SK-N-SH (cell line): Measurements from ENCODE around the gene AJM1. TPM values are rescaled to one million over a fixed set of nuclear protein-coding genes. Genes with fewer than 3 reads are reported as not detected.

ENCODE experiments used
- CTCF ChIA-PET: fragments of 300-600, 350-600 bp; formaldehyde crosslinking; extraction: SDS; loops from one replicate; lab custom pipeline; 2021; lab: Yijun Ruan, JAX
- POLR2A ChIA-PET: fragments of 350-600 bp; sonication (Branson Sonifier 250); formaldehyde crosslinking; extraction: SDS; loops from one replicate; lab custom pipeline; 2020; ENCODE audit warnings: antibody characterized with exemption, inconsistent platforms; lab: Yijun Ruan, JAX
- DNase-seq: peaks from one replicate; pipeline ENCODE4 v3.0.0; 2012
- H2AFZ ChIP-seq: fragments of 200-600 bp; sonication (generic); 2 replicates; pipeline ENCODE4 v1.8.1; 2016; ENCODE audit warnings: antibody characterized with exemption, mild to moderate bottlenecking, low read depth
- H3F3A ChIP-seq: fragments of 200-600 bp; sonication (generic); replicated peaks from 2 replicates; pipeline ENCODE3; 2016; ENCODE audit warnings: antibody characterized with exemption, mild to moderate bottlenecking; ENCODE audit not compliant: insufficient read depth
- H3K27ac ChIP-seq, 2 experiments: fragments of 200-500 bp in 1 of 2; fragments of 200-600 bp in 1 of 2; sonication (Bioruptor generic) in 1 of 2; sonication (generic), shearing (Covaris generic) in 1 of 2; 2 replicates each; pipeline versions ENCODE4 v1.5.1 to v1.6.1; 2014 to 2016; ENCODE audit warnings: low read depth in 2 of 2, inconsistent platforms in 1 of 2, low read length in 1 of 2, mild to moderate bottlenecking in 1 of 2, mixed read lengths in 1 of 2
- H3K27me3 ChIP-seq: fragments of 200-600 bp; sonication (generic), shearing (Covaris generic); 2 replicates; pipeline ENCODE4 v1.6.1; 2016; ENCODE audit warnings: mixed run types; ENCODE audit not compliant: insufficient read depth
- H3K36me3 ChIP-seq, 2 experiments: fragments of 200-500 bp in 1 of 2; fragments of 200-600 bp in 1 of 2; sonication (Bioruptor generic) in 1 of 2; sonication (generic) in 1 of 2; replicated peaks in 1 of 2; 2 replicates each; pipeline versions ENCODE3 to v1.5.1; 2014 to 2016; ENCODE audit warnings: low read length in 1 of 2, mild to moderate bottlenecking in 1 of 2; ENCODE audit not compliant: insufficient read depth in 2 of 2, control insufficient read depth in 1 of 2
- H3K4me1 ChIP-seq, 2 experiments: fragments of 200-500 bp in 1 of 2; fragments of 200-600 bp in 1 of 2; sonication (Bioruptor generic) in 1 of 2; sonication (generic), shearing (Covaris generic) in 1 of 2; 2 replicates each; pipeline versions ENCODE4 v1.5.1 to v1.6.1; 2014 to 2016; ENCODE audit warnings: low read depth in 1 of 2, low read length in 1 of 2, mixed run types in 1 of 2; ENCODE audit not compliant: insufficient read depth in 2 of 2, control insufficient read depth in 1 of 2
- H3K4me2 ChIP-seq: fragments of 200-600 bp; sonication (generic), shearing (Covaris generic); 2 replicates; pipeline ENCODE4 v1.6.1; 2017; ENCODE audit warnings: mixed run types
- H3K4me3 ChIP-seq, 2 experiments: fragments of 200-500 bp in 1 of 2; fragments of 200-600 bp in 1 of 2; sonication (Bioruptor generic) in 1 of 2; sonication (generic), shearing (Covaris generic) in 1 of 2; 2 replicates each; pipeline versions ENCODE4 v1.5.1 to v1.8.1; 2014 to 2016; ENCODE audit warnings: low read depth in 2 of 2, inconsistent platforms in 1 of 2, low read length in 1 of 2, mild to moderate bottlenecking in 1 of 2, mixed read lengths in 1 of 2, moderate library complexity in 1 of 2
- H3K79me2 ChIP-seq: fragments of 200-600 bp; sonication (generic); 2 replicates; pipeline ENCODE4 v1.8.1; 2017; ENCODE audit warnings: mild to moderate bottlenecking; ENCODE audit not compliant: insufficient read depth
- H3K9ac ChIP-seq: fragments of 200-600 bp; sonication (generic); 2 replicates; pipeline ENCODE4 v1.6.1; 2017; ENCODE audit warnings: mixed run types
- H3K9me2 ChIP-seq: fragments of 200-600 bp; sonication (generic); 2 replicates; pipeline ENCODE4 v1.6.1; 2017; ENCODE audit warnings: mixed run types
- H3K9me3 ChIP-seq: fragments of 200-600 bp; sonication (generic); 2 replicates; pipeline ENCODE4 v1.6.1; 2017; ENCODE audit warnings: mixed run types, mild to moderate bottlenecking, moderate library complexity
- H4K20me1 ChIP-seq: fragments of 200-600 bp; sonication (generic); 2 replicates; pipeline ENCODE4 v1.6.1; 2017; ENCODE audit warnings: mild to moderate bottlenecking, mixed run types; ENCODE audit not compliant: insufficient read depth
- FOSL2 ChIP-seq: IDR thresholded peaks from 2 replicates; pipeline ENCODE4 v1.4.0; 2012; ENCODE audit warnings: low read depth, mild to moderate bottlenecking, moderate library complexity, borderline replicate concordance
- MXI1 ChIP-seq: IDR thresholded peaks from 2 replicates; pipeline ENCODE4 v1.6.1; 2012; ENCODE audit warnings: mild to moderate bottlenecking, low read depth, low read length, improper control_type of control experiment
- RFX5 ChIP-seq: IDR thresholded peaks from 2 replicates; pipeline ENCODE4 v1.6.1; 2012; ENCODE audit warnings: mild to moderate bottlenecking, improper control_type of control experiment, low read length
- SIN3A ChIP-seq: IDR thresholded peaks from 2 replicates; pipeline ENCODE4 v1.6.1; 2012; ENCODE audit warnings: low read depth, mild to moderate bottlenecking, low read length, moderate library complexity, borderline replicate concordance
- SMC3 ChIP-seq: IDR thresholded peaks from 2 replicates; pipeline ENCODE4 v1.6.1; 2012; ENCODE audit warnings: low read depth, low read length, improper control_type of control experiment
- TAF1 ChIP-seq: IDR thresholded peaks from 2 replicates; pipeline ENCODE4 v1.6.1; 2012; ENCODE audit warnings: low read depth, mild to moderate bottlenecking, low read length, moderate library complexity, borderline replicate concordance
- WGBS: methylation state at CpG from one replicate; pipeline ENCODE4 v1.1.6; 2017; ENCODE audit warnings: low lambda C conversion rate; 5-methylcytosine and 5-hydroxymethylcytosine counted together
- polyA plus RNA-seq, 3 experiments: library from polyadenylated mRNA; depleted of rRNA; stranded (reverse); fragments of >200 nt; gene quantifications; 2 replicates each; pipeline ENCODE4 v1.2.3, GENCODE V29; 2012
- TF ChIP-seq, protein P1 (sequence below): IDR thresholded peaks from 2 replicates; pipeline ENCODE4 v1.4.0; 2012; ENCODE audit warnings: low read depth
- TF ChIP-seq, protein P2 (sequence below): IDR thresholded peaks from 2 replicates; pipeline ENCODE4 v1.6.1; 2012; ENCODE audit warnings: mild to moderate bottlenecking, low read depth, low read length, moderate library complexity
- TF ChIP-seq, protein P3 (sequence below): IDR thresholded peaks from 2 replicates; pipeline ENCODE4 v1.4.0; 2012; ENCODE audit warnings: low read depth, borderline replicate concordance

Gene AJM1
- polyA plus RNA-seq, 1 of the 3 experiments (the other 2 are of a cell fraction), result 2.4 TPM

DNA sequence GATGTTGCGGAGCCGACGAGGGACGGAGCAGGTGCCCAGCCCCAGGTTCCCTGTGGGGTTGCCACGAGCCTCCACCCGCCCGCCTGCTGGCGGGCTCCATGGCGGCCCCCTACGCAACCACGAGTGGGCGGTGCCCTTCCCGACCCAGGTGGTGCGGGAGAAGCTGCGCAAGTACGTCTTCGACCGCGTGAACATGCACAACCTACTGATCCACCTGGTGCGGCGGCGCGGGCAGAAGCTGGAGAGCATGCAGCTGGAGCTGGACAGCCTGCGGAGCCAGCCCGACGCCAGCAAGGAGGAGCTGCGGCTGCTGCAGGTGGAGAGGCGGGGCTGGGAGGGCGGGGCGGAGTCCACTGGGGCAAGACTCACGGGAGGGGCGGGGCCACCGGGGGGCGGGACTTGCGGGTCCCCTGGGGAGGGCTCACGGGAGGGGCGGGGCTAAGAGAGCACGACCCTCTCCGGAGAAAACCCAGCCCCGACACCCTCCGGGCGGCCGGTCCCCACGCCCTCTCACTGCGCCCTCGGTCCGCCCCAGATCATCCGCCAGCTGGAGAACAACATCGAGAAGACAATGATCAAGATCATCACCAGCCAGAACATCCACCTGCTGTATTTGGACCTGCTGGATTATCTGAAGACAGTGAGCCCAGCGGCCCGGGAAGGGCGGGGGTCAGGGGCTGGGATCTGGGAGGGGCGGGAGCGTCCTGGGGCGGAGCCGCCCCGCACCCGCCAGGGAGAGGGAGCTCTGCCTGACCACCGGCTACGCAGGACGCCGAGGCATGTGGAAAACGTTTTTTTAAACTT lies 42.2 kb upstream of the AJM1 start:
- WGBS, result 3% methylated on average over 23 of the region's 63 CpGs
- no peaks in the 10 kb centered on the region for H3K27me3 ChIP-seq
- POLR2A ChIA-PET, result interaction anchor here (1.2 kb wide), 1 partner anchor 40 kb away, joined by 4 read pairs; no protein-coding TSS in a partner anchor

More for the DNA sequence above, 42.2 kb upstream of the AJM1 start:
- Histone ChIP-seq H3K9ac (peak overlapping the region; percentile 25; the same call in 1 of the 2 replicates), H3F3A (peaks cover 14% of the 10 kb centered on the region), H3K4me3 (peak overlapping the region; percentile 51 to 66), H3K4me1 (peaks cover 5 to 40% of the 10 kb centered on the region in 2 experiments; a peak in 2 of 4 replicates), H2AFZ (peak overlapping the region; percentile 74; the same call in 1 of the 2 replicates), H3K4me2 (peak overlapping the region; percentile 97)
- TF ChIP-seq MXI1 (peak; percentile 11; the same call in 1 of the 2 replicates), RFX5 (no peak), TAF1 (no peak), SIN3A (no peak), SMC3 (no peak), FOSL2 (no peak)
- TF ChIP-seq, protein P1, sequence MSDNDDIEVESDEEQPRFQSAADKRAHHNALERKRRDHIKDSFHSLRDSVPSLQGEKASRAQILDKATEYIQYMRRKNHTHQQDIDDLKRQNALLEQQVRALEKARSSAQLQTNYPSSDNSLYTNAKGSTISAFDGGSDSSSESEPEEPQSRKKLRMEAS, result peak; percentile 30; the same call in 1 of the 2 replicates
- TF ChIP-seq, protein P2, sequence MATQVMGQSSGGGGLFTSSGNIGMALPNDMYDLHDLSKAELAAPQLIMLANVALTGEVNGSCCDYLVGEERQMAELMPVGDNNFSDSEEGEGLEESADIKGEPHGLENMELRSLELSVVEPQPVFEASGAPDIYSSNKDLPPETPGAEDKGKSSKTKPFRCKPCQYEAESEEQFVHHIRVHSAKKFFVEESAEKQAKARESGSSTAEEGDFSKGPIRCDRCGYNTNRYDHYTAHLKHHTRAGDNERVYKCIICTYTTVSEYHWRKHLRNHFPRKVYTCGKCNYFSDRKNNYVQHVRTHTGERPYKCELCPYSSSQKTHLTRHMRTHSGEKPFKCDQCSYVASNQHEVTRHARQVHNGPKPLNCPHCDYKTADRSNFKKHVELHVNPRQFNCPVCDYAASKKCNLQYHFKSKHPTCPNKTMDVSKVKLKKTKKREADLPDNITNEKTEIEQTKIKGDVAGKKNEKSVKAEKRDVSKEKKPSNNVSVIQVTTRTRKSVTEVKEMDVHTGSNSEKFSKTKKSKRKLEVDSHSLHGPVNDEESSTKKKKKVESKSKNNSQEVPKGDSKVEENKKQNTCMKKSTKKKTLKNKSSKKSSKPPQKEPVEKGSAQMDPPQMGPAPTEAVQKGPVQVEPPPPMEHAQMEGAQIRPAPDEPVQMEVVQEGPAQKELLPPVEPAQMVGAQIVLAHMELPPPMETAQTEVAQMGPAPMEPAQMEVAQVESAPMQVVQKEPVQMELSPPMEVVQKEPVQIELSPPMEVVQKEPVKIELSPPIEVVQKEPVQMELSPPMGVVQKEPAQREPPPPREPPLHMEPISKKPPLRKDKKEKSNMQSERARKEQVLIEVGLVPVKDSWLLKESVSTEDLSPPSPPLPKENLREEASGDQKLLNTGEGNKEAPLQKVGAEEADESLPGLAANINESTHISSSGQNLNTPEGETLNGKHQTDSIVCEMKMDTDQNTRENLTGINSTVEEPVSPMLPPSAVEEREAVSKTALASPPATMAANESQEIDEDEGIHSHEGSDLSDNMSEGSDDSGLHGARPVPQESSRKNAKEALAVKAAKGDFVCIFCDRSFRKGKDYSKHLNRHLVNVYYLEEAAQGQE, result no peak
- TF ChIP-seq, protein P3, sequence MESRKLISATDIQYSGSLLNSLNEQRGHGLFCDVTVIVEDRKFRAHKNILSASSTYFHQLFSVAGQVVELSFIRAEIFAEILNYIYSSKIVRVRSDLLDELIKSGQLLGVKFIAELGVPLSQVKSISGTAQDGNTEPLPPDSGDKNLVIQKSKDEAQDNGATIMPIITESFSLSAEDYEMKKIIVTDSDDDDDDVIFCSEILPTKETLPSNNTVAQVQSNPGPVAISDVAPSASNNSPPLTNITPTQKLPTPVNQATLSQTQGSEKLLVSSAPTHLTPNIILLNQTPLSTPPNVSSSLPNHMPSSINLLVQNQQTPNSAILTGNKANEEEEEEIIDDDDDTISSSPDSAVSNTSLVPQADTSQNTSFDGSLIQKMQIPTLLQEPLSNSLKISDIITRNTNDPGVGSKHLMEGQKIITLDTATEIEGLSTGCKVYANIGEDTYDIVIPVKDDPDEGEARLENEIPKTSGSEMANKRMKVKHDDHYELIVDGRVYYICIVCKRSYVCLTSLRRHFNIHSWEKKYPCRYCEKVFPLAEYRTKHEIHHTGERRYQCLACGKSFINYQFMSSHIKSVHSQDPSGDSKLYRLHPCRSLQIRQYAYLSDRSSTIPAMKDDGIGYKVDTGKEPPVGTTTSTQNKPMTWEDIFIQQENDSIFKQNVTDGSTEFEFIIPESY, result no peak
- TF ChIP-seq, all 33 proteins: peak for 2
- H3K9me3 ChIP-seq, result no peaks in the 10 kb centered on the region
- peak; percentile 97 for DNase-seq
- no peaks in the 10 kb centered on the region for H3K79me2 ChIP-seq
- CTCF ChIA-PET, result interaction anchor here (0.8 to 2.8 kb wide), 9 partner anchors 10 to 144 kb away, joined by 3 to 14 read pairs (median 5); partner anchors contain the start of genes AJM1, C8G, FBXW5 and LCN8
- H3K27ac ChIP-seq, result peak overlapping the region in 1 of 2 experiments; percentile 54; a peak in 2 of 4 replicates
- peaks cover 0 to 3% of the 10 kb centered on the region in 2 experiments for H3K36me3 ChIP-seq
- no peaks in the 10 kb centered on the region for H4K20me1 ChIP-seq
- H3K9me2 ChIP-seq, result no peaks in the 10 kb centered on the region
